OCI-LY3 (cell line): ENCODE results near the gene POU5F1.

Experiments used
- CTCF ChIP-seq: fragments of 200-600, 300-600 bp; sonication (generic); IDR thresholded peaks from 2 replicates; pipeline ENCODE4 v1.5.1; 2014; ENCODE audit warnings: antibody characterized with exemption, low read length, low read depth
- EZH2phosphoT487 ChIP-seq: fragments of 200-600 bp; shearing (Covaris generic); IDR thresholded peaks from 2 replicates; pipeline ENCODE4 v1.6.1; 2018; ENCODE audit warnings: antibody characterized with exemption, mixed run types, low read depth

- no peak for TF ChIP-seq CTCF
- no peak for TF ChIP-seq EZH2phosphoT487
These were observed 647 bp upstream of the POU5F1 start for GRCh38 chr6:31170987-31171671.
